ENCODE data around the gene ADAM33. TPM values are rescaled to one million over a fixed set of nuclear protein-coding genes. Genes with fewer than 3 reads are reported as not detected.
A peak's percentile ranks its signal among the peaks of the same experiment; 100 is the strongest.

The ADAM33 gene
- total RNA-seq, 1 experiment from 2014 or later: not detected

DNA sequence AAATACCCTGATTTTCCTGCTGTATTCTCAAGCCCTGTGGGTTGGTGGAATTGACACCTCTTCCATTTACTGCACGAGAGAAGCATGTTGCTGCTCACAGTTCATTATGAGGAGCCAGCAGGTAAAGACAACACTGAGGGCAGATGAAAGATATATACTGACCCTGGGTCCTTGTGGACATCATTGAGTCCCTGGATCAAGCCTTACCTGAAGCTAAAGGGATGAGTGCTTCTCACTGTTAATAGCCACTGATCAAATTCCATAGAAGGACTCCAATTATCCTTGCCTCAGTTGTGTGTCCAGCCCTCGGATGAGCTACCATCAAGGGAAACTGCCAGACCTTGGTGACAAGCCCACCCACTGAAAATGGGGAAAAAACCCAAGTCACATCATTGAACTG lies 38.3 kb upstream of the ADAM33 start:
- BruUV-seq (replicated peaks): no TSS peak
- Mint-ChIP-seq H3K9me3 (ENCODE audit: low read depth, unreplicated experiment) (no peaks in the 10 kb centered on the region), H3K27me3 (ENCODE audit: unreplicated experiment) (peaks cover 26% of the 10 kb centered on the region), H3K27ac (ENCODE audit: unreplicated experiment) (no peak overlapping the region), H3K4me3 (ENCODE audit: low read depth, unreplicated experiment) (no peak overlapping the region), H3K36me3 (ENCODE audit: insufficient read depth, unreplicated experiment) (no peaks in the 10 kb centered on the region), H3K4me1 (ENCODE audit: low read depth, unreplicated experiment) (no peaks in the 10 kb centered on the region)
- TF ChIP-seq, protein P1, sequence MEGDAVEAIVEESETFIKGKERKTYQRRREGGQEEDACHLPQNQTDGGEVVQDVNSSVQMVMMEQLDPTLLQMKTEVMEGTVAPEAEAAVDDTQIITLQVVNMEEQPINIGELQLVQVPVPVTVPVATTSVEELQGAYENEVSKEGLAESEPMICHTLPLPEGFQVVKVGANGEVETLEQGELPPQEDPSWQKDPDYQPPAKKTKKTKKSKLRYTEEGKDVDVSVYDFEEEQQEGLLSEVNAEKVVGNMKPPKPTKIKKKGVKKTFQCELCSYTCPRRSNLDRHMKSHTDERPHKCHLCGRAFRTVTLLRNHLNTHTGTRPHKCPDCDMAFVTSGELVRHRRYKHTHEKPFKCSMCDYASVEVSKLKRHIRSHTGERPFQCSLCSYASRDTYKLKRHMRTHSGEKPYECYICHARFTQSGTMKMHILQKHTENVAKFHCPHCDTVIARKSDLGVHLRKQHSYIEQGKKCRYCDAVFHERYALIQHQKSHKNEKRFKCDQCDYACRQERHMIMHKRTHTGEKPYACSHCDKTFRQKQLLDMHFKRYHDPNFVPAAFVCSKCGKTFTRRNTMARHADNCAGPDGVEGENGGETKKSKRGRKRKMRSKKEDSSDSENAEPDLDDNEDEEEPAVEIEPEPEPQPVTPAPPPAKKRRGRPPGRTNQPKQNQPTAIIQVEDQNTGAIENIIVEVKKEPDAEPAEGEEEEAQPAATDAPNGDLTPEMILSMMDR (IDR thresholded peaks at IDR 0.05; ENCODE audit: unreplicated experiment): no peak
- no peak for DNase-seq
- CTCF ChIA-PET: interaction anchor here (1.5 kb wide), 1 partner anchor 9 kb away, joined by 3 read pairs; no protein-coding TSS in a partner anchor
- intact Hi-C loops (cut with micrococcal nuclease; ENCODE audit: unreplicated experiment): no loop called here

DNA sequence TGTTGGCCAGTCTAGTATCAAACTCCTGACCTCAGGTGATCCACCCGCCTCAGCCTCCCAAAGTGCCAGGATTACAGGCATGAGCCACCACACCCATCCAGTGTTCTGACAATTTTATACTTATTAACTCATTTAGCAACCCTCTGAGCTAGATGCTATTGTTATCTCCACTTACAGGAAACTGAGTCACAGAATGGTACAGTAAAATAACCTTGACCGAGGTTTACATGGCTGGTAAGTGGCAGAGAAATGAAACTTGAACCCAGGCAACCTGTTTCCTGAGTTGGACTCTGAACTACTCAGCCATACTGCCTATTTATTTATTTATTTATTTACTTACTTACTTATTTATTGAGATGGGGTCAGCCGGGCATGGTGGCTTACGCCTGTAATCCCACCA lies 37.2 kb upstream of the ADAM33 start:
- TF ChIP-seq, protein P1 (IDR thresholded peaks at IDR 0.05; ENCODE audit: unreplicated experiment): no peak
- intact Hi-C loops (cut with micrococcal nuclease; ENCODE audit: unreplicated experiment): no loop called here
- Mint-ChIP-seq H3K4me1 (ENCODE audit: low read depth, unreplicated experiment) (no peaks in the 10 kb centered on the region), H3K4me3 (ENCODE audit: low read depth, unreplicated experiment) (no peak overlapping the region), H3K9me3 (ENCODE audit: low read depth, unreplicated experiment) (no peaks in the 10 kb centered on the region), H3K27me3 (ENCODE audit: unreplicated experiment) (peaks cover 17% of the 10 kb centered on the region), H3K27ac (ENCODE audit: unreplicated experiment) (no peak overlapping the region), H3K36me3 (ENCODE audit: insufficient read depth, unreplicated experiment) (no peaks in the 10 kb centered on the region)
- no peak for DNase-seq
- CTCF ChIA-PET: interaction anchor here (1.5 kb wide), 1 partner anchor 8 kb away, joined by 3 read pairs; no protein-coding TSS in a partner anchor
- BruUV-seq (replicated peaks): no TSS peak

DNA sequence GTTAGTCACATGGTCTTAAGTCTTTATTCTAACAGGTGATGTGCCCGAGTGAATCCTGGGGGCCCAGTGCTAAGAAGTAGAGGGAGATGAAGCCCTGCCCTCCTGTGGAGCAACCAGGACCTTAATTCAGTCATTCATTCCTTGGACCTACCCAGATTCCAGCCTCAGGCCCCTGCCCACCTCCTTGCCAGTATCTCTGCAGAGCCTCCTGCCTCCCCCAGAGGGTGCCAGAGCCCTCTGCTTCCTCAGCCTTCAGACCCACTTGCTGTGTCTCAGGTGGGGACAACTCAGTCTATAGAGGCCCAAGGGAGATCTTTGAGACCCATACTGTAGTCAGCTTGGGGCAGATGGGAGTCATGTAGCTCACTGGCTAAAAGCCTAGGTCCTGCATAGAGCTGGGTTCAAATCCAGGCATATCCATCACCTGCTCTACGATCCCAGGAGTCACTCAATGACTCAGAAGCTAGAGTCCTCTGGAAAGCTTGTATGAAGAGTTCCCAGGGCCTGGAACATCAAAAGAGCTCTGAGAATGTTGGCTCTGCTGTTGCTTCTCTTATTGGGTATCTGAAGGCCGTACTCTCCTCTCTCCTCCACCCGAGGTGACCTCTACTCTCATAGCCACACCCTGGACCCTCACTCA lies 34.5 kb upstream of the ADAM33 start:
- H3K9me3 Mint-ChIP-seq (ENCODE audit: low read depth, unreplicated experiment): no peaks in the 10 kb centered on the region
- CTCF ChIA-PET: interaction anchor here (0.6 to 1.0 kb wide), 5 partner anchors 21 to 167 kb away, joined by 3 to 5 read pairs (median 4); no protein-coding TSS in a partner anchor
- no peak overlapping the region for H3K4me3 Mint-ChIP-seq (ENCODE audit: low read depth, unreplicated experiment)
- H3K27ac Mint-ChIP-seq (ENCODE audit: unreplicated experiment): no peak overlapping the region
- DNase-seq: peak; percentile 45
- BruUV-seq (replicated peaks): no TSS peak
- no peaks in the 10 kb centered on the region for H3K4me1 Mint-ChIP-seq (ENCODE audit: low read depth, unreplicated experiment)
- intact Hi-C loops (cut with micrococcal nuclease; ENCODE audit: unreplicated experiment): no loop called here
- TF ChIP-seq, protein P1 (IDR thresholded peaks at IDR 0.05; ENCODE audit: unreplicated experiment): peak; percentile 47
- H3K36me3 Mint-ChIP-seq (ENCODE audit: insufficient read depth, unreplicated experiment): no peaks in the 10 kb centered on the region
- peaks cover 24% of the 10 kb centered on the region for H3K27me3 Mint-ChIP-seq (ENCODE audit: unreplicated experiment)

DNA sequence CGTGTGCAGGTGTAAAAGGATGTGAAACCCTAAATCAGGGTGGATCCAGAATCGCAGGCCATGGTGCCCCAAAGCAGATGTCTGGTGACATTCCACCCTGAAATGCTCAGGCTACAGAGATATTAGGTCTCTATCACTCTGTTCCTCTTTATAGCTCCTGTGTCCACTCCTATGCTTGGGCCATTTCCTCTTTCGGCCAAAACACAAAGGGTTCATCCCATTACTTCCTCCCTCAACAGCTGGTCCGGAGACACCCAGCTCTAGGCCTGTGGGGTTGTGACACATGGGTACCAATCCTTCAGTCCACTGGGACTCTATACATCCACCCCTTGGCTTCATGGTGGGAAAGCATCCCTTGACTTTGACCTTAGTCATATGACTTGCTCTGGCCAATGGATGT lies 32.3 kb upstream of the ADAM33 start:
- Mint-ChIP-seq H3K27ac (ENCODE audit: unreplicated experiment) (no peak overlapping the region), H3K4me3 (ENCODE audit: low read depth, unreplicated experiment) (no peak overlapping the region), H3K4me1 (ENCODE audit: low read depth, unreplicated experiment) (no peaks in the 10 kb centered on the region), H3K36me3 (ENCODE audit: insufficient read depth, unreplicated experiment) (no peaks in the 10 kb centered on the region), H3K9me3 (ENCODE audit: low read depth, unreplicated experiment) (no peaks in the 10 kb centered on the region), H3K27me3 (ENCODE audit: unreplicated experiment) (peaks cover 15% of the 10 kb centered on the region)
- intact Hi-C loops (cut with micrococcal nuclease; ENCODE audit: unreplicated experiment): no loop called here
- CTCF ChIA-PET: no interaction called here
- DNase-seq: no peak
- no TSS peak for BruUV-seq (replicated peaks)
- TF ChIP-seq, protein P1 (IDR thresholded peaks at IDR 0.05; ENCODE audit: unreplicated experiment): no peak
